Stimulated activated CD8-positive, alpha-beta memory T cell treated with anti-CD3 and anti-CD28 coated beads, Interleukin-12 subunit alpha, Interleukin-12 subunit beta, amount 100 ng/mL, for 24 hours (primary cell): ENCODE measurements around the gene PRR23E.

Experiments used
- DNase-seq: peaks from one replicate; pipeline ENCODE4 v3.0.0-alpha.2; 2020; ENCODE audit errors: extremely low read depth

The PRR23E gene

DNA sequence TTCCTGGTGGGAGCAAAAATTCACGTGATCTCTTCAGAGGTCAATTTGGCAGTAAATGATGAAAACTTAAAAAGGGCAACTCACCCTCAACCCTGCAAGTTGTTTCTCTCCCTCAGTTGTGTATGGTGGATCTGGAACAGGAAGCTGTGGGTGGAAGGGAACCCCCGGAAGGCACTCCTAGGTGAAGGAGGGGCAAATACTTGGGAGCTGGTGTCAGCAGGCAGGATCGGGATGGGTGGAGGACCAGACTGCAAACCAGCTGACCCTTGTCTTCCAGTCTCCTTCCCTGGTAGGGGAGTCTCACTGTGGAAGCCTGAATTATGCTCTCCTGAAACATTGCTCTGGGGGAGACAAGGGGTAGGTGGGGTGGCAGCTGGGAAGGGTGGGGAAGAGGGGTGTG is 33.5 kb downstream of the PRR23E start:
- no peak for DNase-seq

GRCh38 chr3:127226946-127227842 is 34.3 kb downstream of the PRR23E start:
- DNase-seq = no peak

- DNase-seq = no peak
Measured at GRCh38 chr3:127228866-127229265, 35.9 kb downstream of the PRR23E start.

DNA sequence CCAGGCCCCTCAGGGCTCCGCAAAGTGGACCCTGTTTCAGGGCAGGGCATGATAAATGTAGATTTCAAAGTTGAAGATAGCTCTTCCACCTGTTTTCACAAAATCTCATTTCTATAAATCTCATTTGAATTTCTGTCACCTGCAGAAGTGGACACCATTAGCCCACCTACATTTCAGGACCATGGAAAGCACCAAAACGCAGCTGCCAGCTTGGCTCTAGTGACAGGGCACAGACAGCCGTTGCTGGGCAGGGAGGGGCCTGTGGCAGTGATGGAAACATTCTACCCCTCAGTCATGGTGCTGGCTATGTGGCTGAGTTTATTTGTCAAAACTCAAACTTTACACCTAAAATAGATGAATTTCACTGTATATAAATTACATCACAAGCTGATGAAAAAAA is 40.4 kb downstream of the PRR23E start:
- DNase-seq = no peak

DNA sequence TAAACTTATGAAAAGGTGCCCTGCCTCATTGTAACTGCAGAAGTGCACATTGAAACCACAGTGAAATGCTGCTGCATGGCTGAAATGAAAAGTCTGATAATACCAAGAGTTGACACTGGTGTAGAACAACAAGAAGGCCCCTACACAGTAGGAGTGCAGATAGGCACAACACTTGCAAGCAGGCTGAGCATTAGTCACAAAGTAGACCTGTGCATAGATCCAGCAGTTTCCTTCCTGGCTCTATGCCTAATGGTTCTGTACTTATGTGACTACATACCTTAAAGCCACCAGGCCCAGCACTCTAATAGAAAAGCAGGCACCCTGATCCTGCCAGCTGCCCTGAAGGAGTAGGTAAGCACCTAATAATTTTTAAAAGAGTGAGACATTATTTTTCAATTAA is 41.8 kb downstream of the PRR23E start:
- no peak for DNase-seq

GRCh38 chr3:127235706-127236105 is 42.8 kb downstream of the PRR23E start:
- no peak for DNase-seq

- DNase-seq = no peak
Measured at GRCh38 chr3:127237835-127238234, 44.9 kb downstream of the PRR23E start.

DNA sequence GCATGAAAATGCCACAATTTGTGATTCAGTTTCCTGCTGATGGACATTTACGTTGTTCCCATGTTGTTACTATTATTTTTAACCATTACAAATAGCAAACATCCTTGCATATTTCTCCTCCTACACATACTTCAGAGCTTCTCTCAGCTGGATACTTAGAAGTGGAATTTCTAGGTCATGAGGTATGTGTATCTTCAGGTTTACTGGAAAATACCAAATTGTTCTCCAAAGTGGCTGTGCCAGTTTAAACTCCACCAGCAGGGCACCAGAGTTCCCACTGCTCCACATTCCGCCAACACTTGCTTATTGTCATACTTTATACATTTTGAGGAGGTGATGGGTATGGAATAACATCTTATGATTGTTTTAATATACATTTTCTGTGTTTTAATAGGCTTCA is 45.7 kb downstream of the PRR23E start:
- no peak for DNase-seq

GRCh38 chr3:127247292-127247691 is 54.4 kb downstream of the PRR23E start:
- no peak for DNase-seq
